Measurements from ENCODE around the gene ATP5PD.

DNA sequence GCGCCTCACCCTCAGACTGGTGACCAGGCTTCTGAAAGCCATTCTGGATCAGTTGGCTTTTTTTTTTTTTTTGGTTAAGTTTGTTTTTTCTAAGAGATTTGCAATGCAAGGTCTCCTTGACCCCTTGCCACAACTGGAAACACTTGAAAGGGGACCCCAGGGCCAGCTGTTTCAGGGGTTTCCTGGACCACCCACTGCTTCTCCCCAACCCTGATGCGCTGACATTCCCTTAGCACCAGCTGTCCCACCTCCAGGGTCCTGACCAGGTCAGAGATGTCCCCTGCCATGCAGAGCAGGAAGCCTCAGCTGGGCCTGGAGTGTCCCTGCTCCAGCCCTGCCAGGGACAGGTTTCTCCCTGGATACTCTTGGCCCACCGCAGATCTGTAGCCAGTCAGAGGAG is 42.4 kb downstream of the ATP5PD start:
- no peak for TF ChIP-seq CTCF (IDR thresholded peaks at IDR 0.05; ENCODE audit: low read depth, low read length)
- TF ChIP-seq EZH2phosphoT487 (IDR thresholded peaks at IDR 0.05; ENCODE audit: low read depth): no peak

Measured in OCI-LY3 (cell line).